Fibroblast of skin of right biceps (primary cell): ENCODE measurements around the gene PVR.
"Not testable (repeated sequence)": the region's sequence is repeated elsewhere in the genome, so short reads cannot be mapped to it uniquely, and the experiment has no call there.

ENCODE experiments used
- DNase-seq: peaks from one replicate; pipeline ENCODE4 v3.0.0-alpha.2; 2013

Gene PVR

GRCh38 chr19:44680536-44680935 is 36.8 kb downstream of the PVR start:
- DNase-seq = no peak

DNA sequence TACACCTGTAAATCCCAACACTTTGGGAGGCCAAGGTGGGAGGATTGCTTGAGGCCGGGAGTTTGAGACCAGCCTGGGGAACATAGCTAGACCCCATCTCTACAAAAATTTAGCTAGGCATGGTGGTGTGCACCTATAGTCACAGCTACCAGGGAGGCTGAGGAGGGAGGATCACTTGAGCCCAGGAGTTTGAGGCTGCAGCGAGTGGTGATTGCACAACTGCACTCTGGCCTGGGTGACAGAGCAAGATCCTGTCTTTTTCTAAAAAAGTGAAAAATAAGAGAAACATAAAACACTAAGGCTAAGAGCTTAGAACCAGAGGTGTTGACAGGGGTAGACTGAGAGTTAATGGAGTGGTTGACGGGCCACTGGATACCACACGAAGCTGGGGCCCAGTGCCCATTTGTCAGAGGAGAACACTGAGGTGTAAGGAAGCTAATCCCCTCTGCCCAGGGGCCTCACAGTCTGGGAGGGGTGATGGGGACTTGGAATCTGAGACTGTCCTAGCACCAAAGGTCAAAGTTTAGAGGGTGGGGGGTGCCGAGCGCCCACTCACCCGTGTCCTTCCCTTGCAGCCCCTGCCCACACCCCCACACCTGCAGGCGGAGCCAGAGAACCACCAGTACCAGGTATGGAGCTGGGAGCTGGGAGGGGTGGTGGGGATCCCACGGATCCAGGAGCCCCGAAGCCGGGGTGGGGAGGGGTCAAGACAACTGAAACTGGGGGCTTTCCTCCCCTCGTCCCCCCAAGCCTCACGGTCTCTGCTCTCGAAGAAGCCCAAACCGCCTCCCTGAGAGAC is 38.5 kb downstream of the PVR start:
- no peak for DNase-seq

GRCh38 chr19:44682807-44683206 is 39.1 kb downstream of the PVR start:
- no peak for DNase-seq

DNA sequence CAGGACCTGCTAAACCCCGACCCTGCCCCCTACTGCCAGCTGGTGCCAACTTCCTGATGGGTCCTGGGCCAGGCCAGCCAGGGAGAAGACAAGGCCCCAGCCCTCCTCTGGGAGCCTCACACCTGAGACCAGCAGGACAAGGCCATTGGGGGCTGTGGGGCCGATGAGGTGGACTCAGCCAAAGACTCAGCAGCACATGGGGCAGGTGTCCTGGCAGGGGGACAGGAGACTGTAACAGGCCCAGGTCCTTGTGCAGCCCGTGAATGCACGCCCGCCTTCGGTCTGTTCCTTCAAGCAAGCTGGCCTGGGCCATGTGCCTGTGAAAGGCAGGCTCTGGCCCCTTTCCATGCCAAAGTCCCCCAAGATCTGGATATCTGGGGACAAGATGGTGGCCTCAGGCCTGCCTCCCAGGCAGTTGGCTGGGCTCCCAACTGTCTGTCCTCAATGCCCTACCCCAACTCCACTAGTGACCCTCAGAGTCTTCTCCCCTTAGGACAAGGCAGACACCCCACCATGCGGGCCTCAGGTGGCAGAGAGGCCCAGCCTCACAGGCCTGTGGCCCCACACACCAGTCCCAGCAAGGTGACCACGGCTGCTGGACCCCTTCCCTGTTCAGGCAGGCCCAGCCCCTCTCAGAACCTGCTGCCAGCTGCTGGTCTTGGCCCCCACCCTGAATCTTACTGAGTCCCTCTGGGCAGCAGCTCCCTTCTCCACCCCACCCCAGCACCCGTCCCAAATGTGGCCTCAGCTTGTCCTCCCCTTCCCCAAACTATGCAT is 39.9 kb downstream of the PVR start:
- DNase-seq = no peak

DNA sequence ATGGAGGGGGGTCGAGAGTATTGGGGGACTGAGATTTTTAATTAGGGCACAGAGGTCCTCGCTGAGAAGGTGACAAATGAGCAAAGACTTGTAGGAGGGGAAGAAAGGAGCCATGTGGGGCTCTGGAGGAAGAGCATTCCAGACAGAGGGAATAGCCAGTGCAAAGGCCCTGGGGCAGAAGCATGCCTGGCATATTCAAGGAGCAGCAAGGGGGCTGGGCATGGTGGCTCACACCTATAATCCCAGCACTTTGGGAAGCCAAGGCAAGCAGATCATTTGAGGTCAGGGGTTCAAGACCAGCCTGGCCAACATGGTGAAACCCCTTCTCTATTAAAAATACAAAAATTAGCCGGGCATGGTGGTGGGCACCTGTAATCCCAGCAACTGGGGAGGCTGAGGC is 40.7 kb downstream of the PVR start:
- not testable (repeated sequence) for DNase-seq

DNA sequence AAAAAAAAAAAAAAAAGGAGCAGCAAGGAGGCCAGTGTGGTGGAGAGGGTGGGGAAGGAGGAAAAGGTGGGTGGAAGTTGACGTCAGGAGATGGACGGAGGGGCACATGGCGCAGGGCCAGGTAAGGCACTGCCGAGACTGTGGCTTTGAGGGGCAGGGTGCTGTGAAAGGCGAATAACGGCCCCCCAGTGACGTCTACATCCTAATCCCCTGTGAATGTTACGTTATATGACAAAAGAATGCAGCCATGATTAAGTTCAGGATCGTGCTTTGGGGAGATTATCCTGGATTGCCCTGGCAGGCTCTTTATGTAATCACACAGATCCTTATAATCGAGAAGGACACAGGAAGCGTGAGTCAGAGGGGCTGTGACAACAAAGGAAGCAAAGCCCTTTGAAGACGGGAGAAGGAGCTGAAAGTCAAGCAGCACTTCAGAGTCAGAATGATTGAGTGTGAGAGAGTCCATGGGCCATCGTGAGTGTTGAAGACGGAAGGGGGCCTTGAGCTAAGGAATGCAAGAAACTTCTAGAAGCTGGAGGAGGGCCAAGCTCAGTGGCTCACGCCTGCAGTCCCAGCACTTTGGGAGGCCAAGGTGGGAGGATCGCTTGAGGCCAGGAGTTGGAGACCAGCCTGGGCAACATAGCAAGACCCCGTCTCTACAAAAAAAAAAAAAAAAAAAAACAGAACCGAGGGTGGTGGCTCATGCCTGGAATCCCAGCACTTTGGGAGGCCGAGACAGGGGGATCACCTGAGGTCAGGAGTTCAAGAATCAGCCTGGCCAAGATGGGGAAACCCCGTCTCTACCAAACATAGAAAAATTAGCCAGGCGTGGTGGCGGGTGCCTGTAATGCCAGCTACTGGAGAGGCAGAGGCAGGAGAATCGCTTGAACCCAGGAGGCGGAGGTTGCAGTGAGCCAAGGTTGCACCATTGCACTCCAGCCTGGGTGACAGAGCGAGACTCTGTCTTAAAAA is 41.5 kb downstream of the PVR start:
- DNase-seq = peak; percentile 96

DNA sequence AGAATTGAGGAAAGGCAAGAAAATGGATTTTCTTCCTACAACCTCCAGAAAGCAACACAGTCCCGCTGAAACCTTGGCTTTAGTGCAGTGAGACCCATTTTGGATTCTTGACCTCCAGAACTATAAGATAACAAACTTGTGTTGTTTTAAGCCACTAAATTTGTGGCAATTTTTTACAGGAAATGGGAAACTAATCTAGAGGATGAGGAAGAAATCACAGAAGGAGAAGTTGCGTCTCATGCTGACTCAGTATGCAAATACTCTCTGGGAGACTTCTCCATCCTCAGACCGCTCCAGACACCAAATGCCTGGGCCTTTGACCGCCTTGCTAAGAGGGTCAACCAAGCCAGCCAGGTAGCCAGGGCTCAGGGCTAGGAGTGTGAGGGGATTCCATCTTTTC is 42.2 kb downstream of the PVR start:
- DNase-seq = peak; percentile 48

DNA sequence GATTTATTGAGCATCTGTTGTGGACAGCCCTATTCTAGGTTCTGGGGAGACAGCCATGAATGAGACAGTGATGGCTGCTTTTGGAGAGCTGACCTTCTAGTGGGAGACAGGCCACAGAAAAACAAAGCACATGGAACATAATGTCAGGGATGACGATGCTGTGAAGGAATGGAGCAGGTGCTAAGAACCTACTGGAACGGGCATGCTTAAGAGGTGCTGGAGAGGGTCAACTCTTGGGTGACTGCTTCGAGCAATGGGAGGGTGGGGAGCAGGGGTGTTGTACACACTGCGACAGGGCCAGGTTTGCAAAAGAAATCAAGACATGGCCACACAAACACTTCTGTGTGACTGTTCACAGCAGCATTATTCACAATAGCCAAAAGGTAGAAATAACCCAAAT is 43.2 kb downstream of the PVR start:
- no peak for DNase-seq

DNA sequence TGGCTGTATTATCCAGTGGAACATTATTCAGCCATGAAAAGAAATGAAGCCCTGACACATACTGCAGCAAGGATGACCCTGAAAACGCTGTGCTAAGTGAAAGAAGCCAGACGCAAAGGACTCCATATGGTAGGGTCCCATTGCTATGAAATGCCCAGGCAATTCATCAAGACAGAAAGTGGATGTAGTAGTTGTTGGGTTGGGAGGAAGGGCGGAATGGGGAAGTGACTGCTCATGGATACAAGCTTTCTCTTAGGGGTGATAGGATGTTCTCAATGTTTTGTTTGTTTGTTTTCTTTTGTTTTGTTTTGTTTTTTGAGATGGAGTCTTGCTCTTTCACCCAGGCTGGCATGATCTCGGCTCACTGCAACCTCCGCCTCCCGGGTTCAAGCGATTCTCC is 44.2 kb downstream of the PVR start:
- no peak for DNase-seq

DNA sequence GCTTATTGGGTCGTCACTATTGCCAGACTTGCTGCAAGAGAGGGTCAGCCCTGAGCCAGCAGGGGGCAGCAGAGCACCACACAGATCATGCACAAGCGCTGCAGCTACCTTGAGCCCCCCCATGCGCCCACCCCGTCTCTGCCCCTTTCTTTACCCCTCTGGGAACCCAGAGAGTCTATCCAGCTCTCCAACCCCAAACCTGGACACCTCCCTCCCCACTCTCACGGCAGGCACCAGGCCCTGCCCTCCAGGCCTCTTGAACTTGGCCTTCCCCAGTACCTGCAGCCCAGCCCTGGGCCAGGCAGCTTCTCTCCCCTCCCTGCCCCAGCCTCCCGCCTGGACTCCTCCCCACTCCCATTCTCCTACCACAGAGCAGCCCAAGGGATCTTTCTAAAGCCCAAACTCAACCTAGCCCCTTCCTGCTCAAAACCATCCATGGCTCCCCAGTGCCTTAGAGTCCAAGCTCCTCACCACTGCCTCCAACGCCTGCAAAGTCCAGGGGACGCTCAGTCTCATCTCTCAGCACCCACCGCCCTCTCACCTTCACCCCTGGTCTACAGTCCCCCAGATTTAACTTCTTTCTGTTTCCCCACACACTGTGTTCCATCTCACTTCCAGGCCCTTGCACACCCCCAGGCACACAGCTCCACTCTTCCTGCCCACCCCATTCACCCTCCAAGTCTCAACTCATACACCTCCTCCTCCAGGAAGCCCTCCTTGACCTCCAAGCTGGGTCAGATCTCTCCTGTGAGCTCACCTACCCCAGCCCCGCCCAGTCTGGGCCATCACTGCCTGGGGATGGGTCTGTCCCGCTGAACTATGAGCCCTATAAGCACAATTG is 45.8 kb downstream of the PVR start:
- DNase-seq = peak; percentile 58

DNA sequence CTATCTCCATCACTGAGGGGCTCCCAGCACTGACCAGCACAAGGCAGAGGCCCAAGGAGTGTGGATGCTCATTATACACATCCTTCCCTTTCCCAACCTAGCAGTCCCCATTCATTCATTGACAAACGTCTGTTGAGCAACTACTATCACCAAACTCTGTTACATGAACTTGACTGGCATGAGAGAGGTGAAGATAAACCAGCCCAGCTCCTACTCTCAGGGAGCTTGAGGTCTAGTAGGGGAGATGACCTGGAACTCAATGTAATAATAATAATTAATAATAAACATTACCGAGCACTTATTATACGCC is 46.4 kb downstream of the PVR start:
- DNase-seq = no peak

DNA sequence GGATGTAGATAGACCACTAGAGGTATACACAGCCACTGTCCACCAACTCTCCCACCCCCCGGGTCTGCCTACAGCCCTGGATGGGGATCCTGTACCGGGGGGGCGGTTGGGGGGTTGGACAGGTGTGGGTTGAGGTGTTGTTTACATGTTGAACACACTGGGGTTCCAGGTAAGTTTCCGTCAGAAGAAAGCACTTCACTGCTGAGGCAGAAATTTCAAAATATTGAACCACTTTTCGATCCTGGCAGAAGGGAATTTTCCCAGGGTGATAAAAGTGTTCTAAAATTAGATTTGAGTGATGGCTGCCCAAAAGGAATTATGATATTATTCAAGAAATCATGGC is 48.6 kb downstream of the PVR start:
- DNase-seq = no peak

DNA sequence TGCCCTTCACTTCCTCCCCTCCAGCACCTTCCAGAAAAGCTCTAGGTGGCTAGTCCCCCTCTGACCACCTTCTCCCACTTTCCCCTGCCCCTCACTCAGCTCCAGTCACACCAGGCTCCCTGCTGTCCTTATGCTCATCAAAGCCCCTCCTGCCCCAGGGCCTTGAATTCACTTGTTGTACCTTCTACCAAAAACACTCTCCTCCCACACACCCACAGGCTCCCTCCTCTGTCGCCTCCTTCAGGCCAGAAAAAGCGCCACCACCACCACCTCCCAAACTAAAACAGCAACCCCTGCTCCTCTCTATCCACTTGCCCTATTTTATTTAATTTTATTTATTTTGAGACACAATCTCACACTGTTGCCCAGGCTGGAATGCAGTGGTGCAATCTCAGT is 50.5 kb downstream of the PVR start:
- DNase-seq = no peak

DNA sequence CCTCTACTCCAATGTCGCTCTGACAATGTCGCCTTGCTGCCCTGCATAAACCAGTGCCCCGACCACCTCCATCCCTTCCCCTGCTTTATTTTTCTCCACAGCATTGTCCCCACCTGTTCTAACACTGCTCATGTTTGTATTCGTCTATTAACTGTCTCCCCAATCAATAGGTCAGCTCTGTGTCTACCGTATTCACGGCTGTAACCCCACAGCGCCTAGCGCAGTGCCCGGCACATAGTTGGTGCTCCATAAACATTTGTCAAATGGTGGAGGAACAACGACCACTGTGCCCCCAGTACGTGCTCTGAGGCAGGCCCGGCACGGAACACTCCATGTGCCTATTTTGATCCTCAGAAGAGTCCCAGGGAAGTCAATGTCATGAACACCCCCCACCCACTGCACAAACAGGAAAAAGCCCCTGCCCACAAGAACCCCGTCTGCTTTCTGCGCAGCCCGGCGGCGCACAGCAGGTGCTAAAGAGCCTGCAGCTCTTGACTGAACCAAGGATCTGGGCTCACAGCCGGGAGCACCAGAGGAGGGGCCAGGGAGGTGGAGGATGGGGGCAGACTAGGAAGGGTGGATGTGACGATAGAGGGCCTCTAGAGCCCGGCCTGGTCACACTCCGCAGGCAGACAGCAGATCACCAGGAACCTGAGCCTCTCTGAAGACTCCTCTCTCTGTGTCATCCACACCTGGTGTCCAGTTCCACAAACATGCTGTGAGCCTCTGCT is 53.4 kb downstream of the PVR start:
- DNase-seq = no peak

GRCh38 chr19:44697670-44698034 is 53.9 kb downstream of the PVR start:
- no peak for DNase-seq

- DNase-seq = no peak
These were observed 54.9 kb downstream of the PVR start, which contains the start of gene CEACAM16 for GRCh38 chr19:44698492-44699201. CEACAM16 (plus strand) TSS chr19:44699151; CDS start chr19:44701457, 2,306 bp downstream.

DNA sequence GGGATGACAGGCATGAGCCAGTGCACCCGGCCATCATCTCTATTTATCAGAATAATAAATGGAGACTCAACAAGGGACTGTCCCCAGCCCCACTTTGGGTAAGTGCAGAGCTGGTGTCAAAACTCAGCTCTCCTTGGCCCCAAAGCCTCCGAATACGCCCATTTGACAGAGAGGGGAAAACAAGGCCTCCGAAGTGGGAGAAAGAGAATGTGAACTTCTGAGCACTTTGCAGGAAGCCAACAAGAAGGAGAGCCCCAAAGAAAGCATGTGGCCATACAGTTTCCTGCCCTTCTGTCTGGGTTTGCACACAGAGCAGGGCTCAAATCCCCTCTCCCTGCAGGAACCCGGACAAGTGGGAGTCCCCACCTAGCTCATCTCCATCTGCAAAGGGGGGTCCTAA is 56.8 kb downstream of the PVR start:
- DNase-seq = no peak

DNA sequence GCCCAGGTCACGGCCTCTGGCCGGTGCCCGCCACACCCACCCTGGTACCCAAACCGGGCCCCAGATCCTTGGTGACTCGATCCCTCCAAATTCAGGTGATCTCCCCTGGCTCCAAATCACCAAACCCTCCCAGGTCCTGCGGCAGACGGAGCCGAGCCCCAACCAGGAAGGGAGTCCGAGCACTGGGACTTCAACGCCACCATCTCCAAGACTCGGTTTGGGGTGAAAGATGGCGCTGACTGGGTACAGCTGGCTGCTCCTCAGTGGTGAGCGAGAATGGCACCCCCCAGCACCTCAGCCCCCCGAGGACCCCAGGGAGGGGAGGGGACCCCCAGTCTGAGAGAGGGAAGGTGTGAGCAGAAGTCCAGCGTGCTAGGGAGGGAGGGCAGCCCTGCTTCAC is 57.5 kb downstream of the PVR start:
- DNase-seq = no peak

DNA sequence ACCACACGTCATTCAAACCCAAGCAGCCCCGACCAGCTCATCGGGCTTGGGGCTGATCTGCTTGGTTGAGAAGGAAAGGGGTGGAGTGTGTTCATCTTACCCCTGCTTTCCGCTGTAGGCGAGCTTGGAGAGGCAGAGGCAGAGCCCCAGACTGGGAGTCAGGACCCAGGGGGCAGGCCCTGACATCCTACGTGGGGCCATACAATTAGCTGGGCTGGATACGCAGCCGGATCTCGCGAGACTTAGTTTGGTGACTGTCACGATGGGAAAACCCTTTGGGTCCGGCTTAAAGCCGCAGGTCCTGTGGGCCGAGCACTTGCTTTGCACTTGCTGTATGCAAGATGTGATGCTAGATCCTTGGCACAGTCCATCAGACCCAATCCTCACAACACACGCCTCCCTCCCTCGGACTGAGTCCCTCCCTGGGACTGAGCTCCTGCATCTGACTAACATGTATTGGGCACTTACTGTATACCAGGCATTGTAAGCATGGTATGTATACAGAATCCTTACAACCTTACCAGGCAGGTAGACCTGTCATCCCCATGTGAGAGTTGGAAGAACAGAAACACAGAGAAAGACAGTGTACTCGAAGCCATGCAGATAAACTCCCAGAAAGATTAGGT is 59.0 kb downstream of the PVR start:
- DNase-seq = no peak

DNA sequence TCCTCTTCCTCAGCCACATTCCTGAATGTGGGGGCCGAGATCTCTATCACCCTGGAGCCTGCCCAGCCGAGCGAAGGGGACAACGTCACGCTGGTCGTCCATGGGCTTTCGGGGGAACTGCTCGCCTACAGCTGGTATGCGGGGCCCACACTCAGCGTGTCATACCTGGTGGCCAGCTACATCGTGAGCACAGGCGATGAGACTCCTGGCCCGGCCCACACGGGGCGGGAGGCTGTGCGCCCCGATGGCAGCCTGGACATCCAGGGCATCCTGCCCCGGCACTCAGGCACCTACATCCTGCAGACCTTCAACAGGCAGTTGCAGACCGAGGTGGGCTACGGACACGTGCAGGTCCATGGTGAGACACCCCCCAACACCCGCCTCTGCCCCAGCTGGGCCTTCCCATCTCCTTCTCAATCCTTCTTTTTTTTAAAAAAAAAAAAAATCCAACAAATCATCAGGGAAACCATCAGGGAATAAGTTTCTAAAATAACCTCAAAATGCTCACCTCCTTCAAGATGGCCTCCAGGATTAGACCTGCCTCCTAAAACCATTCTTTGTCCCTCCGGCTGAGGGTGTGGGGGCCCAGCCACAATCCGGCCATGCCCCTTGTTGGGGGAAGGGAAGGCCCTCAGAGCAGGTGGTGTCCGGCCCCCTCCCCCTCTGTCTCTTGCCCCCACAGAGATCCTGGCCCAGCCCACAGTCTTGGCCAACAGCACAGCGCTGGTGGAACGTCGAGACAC is 59.8 kb downstream of the PVR start:
- DNase-seq = no peak
